Vagina (tissue), 2 donors: ENCODE measurements around the gene PGAP6.

ENCODE experiments used
- POLR2A ChIP-seq, 2 donors: fragments of 450-650 bp; IDR thresholded peaks; one replicate each; pipeline ENCODE4 v1.6.1; 2017; ENCODE audit warnings: antibody characterized with exemption in 2 of 2, mild to moderate bottlenecking in 2 of 2, moderate library complexity in 2 of 2
- TF ChIP-seq, protein P1 (sequence below), 3 experiments: fragments of 450-650 bp in 2 of 3; fragments of 200-600 bp in 1 of 3; sonication (generic) in 1 of 3; IDR thresholded peaks; one replicate each; pipeline ENCODE4 v1.5.1; 2017 to 2019; ENCODE audit warnings: antibody characterized with exemption in 3 of 3, mild to moderate bottlenecking in 2 of 3, moderate library complexity in 2 of 3

DNA sequence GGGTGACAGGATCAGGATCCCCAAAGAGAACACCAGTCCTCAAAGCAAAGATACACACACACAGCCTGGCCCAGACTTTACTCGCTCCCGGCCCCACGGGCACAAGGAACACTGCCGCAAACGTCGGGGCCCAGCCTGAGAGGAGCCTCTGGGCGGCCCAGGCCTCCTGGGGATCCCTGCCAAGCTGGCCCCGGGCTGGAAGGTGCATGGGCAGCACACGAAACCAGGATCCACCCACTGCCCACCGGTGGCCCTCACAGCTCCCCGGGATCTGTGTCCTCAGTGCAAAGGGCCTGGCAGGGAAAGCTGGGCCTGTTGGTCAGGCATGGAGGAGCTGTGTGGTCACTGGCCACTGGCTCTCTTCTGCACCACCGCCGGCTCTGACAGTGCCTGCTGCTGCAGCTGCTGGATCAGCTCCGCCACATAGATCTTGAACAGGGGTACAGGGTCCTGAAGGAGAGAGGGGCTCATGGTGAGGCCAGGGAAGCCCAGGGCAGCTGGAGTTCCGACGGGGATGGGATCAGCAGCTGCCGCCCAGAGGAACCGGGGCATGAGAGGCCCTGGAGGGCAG lies 14.4 kb downstream of the PGAP6 start:
- TF ChIP-seq POLR2A (IDR thresholded peaks at IDR 0.05): no peak
- TF ChIP-seq, protein P1, sequence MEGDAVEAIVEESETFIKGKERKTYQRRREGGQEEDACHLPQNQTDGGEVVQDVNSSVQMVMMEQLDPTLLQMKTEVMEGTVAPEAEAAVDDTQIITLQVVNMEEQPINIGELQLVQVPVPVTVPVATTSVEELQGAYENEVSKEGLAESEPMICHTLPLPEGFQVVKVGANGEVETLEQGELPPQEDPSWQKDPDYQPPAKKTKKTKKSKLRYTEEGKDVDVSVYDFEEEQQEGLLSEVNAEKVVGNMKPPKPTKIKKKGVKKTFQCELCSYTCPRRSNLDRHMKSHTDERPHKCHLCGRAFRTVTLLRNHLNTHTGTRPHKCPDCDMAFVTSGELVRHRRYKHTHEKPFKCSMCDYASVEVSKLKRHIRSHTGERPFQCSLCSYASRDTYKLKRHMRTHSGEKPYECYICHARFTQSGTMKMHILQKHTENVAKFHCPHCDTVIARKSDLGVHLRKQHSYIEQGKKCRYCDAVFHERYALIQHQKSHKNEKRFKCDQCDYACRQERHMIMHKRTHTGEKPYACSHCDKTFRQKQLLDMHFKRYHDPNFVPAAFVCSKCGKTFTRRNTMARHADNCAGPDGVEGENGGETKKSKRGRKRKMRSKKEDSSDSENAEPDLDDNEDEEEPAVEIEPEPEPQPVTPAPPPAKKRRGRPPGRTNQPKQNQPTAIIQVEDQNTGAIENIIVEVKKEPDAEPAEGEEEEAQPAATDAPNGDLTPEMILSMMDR (IDR thresholded peaks at IDR 0.05): no peak
